GM18517 (cell line): ENCODE results near the gene KRTAP10-11.
"Not testable (repeated sequence)": the region's sequence is repeated elsewhere in the genome, so short reads cannot be mapped to it uniquely, and the experiment has no call there.

ENCODE experiments used
- ATAC-seq: cut with Tn5 transposase; IDR thresholded peaks from one replicate; pipeline ENCODE4 v1.9.1; 2021; ENCODE audit warnings: mild to moderate bottlenecking, moderate library complexity; ENCODE audit not compliant: unreplicated experiment

The KRTAP10-11 gene

DNA sequence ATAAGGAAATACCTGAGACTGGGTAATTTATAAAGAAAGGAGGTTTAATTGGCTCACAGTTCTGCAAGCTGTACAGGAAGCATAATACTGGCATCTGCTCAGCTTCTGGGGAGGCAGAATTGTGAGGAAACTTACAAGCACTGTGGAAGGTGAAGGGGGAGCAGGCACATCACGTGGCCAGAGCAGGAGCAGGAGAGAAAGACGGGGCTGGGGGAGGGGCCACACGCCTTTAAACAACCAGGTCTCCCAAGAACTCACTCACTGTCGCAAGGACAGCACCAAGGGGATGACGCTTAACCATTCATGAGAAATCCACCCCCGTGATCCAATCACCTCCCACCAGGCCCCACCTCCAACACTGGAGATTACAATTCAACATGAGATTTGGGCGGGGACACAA is 15.4 kb downstream of the KRTAP10-11 start:
- not testable (repeated sequence) for ATAC-seq

DNA sequence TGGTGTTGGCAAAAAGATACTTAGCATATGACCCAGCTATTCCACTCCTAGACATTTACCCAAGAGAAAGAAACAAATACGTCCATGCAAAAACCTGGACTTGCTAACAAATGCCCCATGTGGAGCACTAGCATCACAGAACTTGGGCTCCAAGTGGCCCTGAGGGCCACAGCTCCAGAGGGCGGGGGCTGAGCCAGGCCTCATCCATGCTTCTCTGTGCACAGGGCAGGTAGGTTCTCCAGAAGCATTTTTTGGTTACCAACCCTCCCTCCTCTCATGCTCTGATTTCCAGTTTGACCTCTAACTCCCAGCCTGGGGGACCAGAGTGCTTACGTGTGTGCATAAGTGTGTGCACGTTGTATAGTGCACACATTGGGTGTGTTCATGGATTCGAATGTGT is 18.5 kb downstream of the KRTAP10-11 start:
- ATAC-seq = no peak

DNA sequence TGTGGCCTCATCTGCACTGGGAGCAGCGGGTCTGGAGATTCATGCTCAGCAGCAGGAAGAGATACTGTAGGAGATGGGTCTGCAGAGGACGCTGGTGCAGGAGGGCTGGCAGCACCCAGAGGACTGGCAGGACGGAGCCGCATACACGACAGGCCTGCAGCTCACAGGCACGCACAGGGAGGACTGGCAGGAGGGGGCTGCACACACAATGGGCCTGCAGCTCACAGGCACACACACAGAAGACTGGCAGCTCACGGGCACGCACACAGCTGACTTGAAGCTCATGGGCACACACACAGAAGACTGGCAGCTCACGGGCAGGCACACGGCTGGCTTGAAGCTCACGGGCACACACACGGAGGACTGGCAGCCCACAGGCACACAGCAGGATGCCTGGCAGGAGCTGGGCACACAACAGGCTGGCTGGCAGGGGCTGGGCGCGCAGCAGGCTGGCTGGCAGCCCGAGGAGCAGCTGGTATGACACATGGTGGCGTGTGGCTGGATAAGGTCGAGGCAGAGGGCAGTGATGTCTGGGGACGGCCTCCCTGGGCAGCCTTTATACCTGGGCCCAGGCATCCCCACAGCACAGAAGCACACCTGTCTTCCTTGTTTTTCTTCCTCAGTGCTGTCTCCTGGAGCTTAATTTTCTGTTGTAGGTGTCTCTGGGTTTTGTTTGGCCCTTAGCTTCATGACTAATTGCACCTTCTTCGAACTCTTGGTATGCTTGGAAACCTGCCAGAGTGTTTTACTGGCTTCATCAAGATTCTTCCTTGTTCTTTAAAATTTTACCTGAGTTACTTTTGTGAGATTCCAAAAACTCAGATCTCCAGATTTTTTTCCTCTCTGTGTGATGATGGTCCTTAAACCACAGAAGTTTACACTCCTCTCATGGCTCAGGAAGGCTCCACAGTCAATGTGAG is 20.4 kb downstream of the KRTAP10-11 start, which contains the start of gene KRTAP12-2:
Gene KRTAP12-2, minus strand, starts transcription at position 527 of the 920 bp plus-strand sequence. Its CDS starts 41 bp downstream, at position 486.
- no peak for ATAC-seq

GRCh38 chr21:44667612-44668011 is 21.4 kb downstream of the KRTAP10-11 start:
- ATAC-seq = no peak

GRCh38 chr21:44670642-44671432 is 24.6 kb downstream of the KRTAP10-11 start:
- ATAC-seq = no peak

- ATAC-seq = no peak
These were observed 25.7 kb downstream of the KRTAP10-11 start for GRCh38 chr21:44671911-44672310.

DNA sequence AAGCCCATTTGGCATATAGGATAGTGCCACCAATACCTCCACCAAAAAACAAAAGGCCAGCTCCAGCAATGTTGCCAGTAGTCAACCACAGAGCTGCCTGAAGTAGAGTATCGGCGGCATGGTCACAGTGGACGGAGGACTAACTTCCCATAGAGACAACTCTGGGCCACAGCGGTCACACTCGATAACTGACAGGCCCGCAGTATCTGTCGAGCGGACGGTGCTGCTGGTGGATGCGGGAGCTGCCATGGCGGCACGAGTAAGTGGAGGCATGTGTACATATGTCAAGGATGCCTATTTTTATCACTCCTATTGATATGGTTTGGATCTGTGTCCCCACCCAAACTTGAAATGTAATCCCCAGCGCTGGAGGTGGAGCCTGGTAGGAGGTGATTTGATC is 31.7 kb downstream of the KRTAP10-11 start:
- ATAC-seq = no peak

DNA sequence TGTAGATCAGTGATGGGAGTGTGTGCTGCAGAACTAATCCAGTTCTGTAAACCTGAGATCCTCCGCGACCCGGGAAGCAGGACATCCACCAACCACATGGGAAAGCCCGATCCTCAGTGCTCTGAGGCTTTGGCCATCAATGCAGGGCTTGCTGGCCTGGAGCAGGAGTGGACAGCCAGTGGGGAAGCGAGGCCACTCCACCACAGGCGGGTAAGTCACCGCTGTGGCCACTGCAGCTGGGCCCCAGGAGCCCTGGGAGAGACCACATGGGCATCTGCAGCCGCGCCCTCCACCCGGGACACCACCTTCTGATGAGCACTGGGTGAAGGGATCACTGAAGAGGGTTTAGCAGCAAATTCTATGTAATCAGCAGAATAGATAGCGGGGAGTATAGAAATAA is 34.9 kb downstream of the KRTAP10-11 start:
- no peak for ATAC-seq

- no peak for ATAC-seq
These were observed 35.8 kb downstream of the KRTAP10-11 start, which contains the start of gene KRTAP12-1 for GRCh38 chr21:44681861-44682579. Gene KRTAP12-1 (minus strand): TSS chr21:44682163. CDS start chr21:44682123, 40 bp downstream.

- no peak for ATAC-seq
These were observed 36.5 kb downstream of the KRTAP10-11 start for GRCh38 chr21:44682580-44683151.

DNA sequence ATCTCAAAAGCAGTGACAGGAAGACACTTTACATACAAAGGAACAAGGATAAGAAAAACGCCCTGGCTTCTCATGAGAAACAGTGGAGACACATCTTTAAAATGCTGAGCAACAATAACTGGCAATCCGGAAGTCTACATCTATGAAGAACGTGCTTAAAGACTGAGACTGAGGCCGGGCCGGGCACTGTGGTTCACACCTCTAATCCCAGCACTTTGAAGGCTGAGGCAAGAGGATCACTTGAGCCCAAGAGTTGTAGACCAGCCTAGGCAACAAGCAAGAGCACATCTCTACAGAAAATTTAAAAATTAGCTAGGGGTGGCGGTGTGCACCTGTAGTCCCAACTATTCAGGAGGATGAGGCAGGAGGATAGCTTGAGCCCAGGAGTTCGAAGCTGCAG is 37.9 kb downstream of the KRTAP10-11 start:
- ATAC-seq = no peak

- ATAC-seq = no peak
These were observed 38.3 kb downstream of the KRTAP10-11 start for GRCh38 chr21:44684483-44684882.

DNA sequence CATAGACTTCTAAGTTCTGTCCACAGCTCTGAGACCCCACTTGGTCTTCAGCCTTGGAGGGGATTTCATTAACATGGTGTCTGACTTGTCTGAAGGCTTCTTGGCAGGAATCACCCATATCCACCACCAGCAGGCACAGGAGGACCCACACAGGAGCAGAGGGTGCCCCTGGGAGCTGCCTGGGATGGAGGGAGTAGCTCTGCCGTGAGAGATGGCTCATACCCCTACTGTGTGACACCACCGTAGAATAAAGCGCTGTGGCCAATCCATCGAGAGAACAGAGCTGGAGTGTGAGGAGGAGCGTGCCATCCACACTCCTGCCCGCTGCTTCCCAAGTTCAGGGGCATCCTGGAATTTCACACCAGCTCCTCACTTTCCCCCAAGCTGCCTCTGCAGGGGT is 38.8 kb downstream of the KRTAP10-11 start:
- ATAC-seq = not testable (repeated sequence)

GRCh38 chr21:44686000-44686781 is 40.0 kb downstream of the KRTAP10-11 start:
- no peak for ATAC-seq

DNA sequence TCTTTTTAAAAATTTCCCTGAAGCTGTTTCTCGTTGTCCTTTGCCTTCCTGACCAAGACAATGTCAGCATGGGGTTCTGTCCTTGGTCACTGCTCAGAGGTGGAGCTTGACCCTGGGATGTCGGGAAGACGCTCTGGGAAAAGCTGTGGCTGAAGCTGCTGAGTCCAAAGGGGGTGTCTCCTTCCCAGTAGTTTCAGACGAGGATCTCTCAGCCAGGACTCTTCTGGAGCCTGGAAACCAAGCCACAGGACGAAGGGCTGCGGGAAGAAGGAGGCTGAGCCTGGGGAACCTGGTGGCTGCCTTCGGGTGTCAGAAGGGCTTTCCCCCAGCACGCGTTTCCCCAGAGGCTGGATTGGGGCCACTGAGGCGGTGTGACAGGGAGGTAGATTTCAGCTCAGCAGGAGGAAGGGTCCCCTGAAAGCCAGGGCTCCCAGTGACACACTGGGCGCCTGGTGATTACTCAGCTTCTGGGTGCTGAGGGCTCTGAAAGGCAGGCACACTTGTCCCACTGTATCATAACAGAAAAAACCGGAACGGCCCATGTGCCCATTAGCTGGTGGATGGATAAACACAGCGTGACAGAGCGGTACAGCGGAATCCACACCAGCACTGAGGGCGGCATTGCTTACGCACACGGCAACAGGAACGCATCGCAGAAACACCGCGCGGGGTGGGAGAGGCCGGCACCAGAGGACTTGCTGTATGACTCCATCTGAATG is 40.8 kb downstream of the KRTAP10-11 start:
- ATAC-seq = no peak

GRCh38 chr21:44687671-44688070 is 41.5 kb downstream of the KRTAP10-11 start:
- ATAC-seq = no peak

- not testable (repeated sequence) for ATAC-seq
These were observed 43.5 kb downstream of the KRTAP10-11 start for GRCh38 chr21:44689740-44690139.

DNA sequence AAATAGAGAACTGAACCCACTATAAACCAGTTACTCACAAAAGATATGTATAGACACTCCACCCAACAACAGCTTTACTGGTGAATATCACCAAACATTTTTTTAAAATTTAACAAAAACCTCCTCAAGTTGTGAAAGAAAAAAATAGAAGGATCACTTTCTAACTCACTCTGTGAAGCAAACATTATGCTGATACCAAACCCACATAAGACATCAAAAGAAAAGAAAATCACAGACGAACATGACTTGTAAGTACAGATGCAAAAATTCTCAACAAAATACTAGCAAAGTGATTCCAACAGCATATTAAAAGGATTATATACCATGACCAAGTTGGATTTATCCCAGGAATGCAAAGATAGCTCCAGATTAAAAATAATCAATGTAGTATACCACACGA is 45.5 kb downstream of the KRTAP10-11 start:
- no peak for ATAC-seq
